ENCODE results near the gene SCFD2.

Gene SCFD2

DNA sequence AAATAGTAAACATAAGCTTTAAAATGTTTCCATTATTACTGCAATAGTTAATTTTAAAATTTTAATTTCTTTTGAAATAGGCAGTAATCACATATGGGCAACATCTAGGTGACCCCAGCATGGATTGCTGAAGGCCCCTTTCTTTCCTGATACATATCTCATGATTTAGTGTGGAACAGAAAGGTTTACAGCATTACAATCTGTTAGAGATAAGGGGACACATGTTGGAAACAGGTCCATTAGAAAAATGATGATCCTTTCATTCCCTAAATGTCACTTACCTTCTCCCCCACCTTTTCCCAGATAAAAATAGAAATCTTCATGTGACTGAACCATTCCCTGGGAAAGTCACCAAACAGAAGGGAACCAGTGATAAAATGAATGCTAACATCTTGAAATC, 413.3 kb downstream of the SCFD2 start:
- DNase-seq (ENCODE audit: low read depth) = no peak

- DNase-seq (ENCODE audit: low read depth) = no peak
These were observed 414.8 kb downstream of the SCFD2 start for GRCh38 chr4:52951016-52951415.

- DNase-seq (ENCODE audit: low read depth) = no peak
These were observed 415.6 kb downstream of the SCFD2 start for GRCh38 chr4:52950226-52950625.

GRCh38 chr4:52949336-52949735, 416.5 kb downstream of the SCFD2 start:
- no peak for DNase-seq (ENCODE audit: low read depth)

DNA sequence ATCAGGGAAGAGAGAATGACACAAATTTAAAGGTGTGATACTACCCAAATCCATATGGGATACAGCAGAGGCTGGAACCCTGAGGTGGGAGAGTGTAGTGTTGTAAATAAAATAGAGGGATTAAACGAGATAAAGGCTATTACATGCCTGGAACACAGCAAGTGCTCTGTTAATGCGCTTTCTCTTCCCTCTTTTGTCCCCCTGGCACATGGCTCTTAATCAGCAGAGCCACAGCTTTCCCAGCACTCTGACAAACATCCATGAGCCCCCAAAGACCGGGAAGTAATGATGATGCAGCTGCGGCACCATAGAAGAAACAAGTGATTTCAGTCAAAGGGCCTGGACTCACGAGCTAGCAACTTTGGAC, 417.8 kb downstream of the SCFD2 start:
- DNase-seq (ENCODE audit: low read depth) = no peak

- DNase-seq (ENCODE audit: low read depth) = no peak
These were observed 418.3 kb downstream of the SCFD2 start for GRCh38 chr4:52947401-52948056.

- no peak for DNase-seq (ENCODE audit: low read depth)
These were observed 419.0 kb downstream of the SCFD2 start for GRCh38 chr4:52946855-52947254.

DNA sequence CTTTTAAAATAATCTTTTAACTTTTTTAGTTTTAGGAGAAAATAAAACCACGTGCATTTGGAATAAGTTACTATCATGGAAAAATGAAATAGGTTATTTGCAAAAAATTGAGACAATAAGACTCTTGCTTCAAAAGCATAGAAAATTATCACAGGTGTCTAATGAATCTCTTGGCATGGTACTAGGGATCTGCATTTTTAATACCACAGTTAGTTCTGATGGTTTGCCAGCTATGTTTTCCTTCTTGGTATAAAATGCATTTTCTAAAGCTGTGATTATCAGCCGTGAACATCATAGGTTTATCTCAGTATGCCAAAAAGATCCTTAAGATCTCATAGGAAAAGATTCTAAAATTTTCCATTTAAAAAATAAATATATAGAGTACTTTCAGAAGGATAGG, 419.9 kb downstream of the SCFD2 start:
- DNase-seq (ENCODE audit: low read depth) = no peak

GRCh38 chr4:52945326-52945898, 420.4 kb downstream of the SCFD2 start:
- DNase-seq (ENCODE audit: low read depth) = no peak

- DNase-seq (ENCODE audit: low read depth) = no peak
These were observed 422.2 kb downstream of the SCFD2 start for GRCh38 chr4:52943677-52944076.

- no peak for DNase-seq (ENCODE audit: low read depth)
These were observed 422.9 kb downstream of the SCFD2 start for GRCh38 chr4:52942936-52943335.

GRCh38 chr4:52941450-52941849, 424.4 kb downstream of the SCFD2 start:
- no peak for DNase-seq (ENCODE audit: low read depth)

GRCh38 chr4:52939739-52940138, 426.1 kb downstream of the SCFD2 start:
- DNase-seq (ENCODE audit: low read depth) = no peak

- DNase-seq (ENCODE audit: low read depth) = no peak
These were observed 426.5 kb downstream of the SCFD2 start for GRCh38 chr4:52939325-52939724.

GRCh38 chr4:52937829-52938228, 428.0 kb downstream of the SCFD2 start:
- DNase-seq (ENCODE audit: low read depth) = no peak

DNA sequence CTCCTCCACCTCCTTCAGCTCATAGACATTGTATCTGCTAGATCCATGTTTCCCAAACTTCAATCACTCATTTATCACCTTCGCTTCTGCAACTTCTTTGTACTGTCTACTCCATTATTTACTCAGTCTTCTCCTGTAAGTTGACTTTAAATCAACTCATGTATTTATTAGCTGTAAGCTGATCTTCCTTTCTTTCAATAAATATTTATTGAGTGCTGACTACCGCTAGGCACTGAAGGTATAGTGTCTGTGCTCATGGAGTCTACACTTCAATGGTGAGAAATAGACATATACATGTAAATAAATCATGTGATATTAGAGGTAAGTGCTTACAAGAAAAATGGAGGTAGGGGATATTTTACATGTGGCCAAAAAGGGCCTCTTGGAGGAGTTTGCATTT, 429.1 kb downstream of the SCFD2 start:
- no peak for DNase-seq (ENCODE audit: low read depth)

- no peak for DNase-seq (ENCODE audit: low read depth)
These were observed 430.5 kb downstream of the SCFD2 start for GRCh38 chr4:52935317-52935716.

DNA sequence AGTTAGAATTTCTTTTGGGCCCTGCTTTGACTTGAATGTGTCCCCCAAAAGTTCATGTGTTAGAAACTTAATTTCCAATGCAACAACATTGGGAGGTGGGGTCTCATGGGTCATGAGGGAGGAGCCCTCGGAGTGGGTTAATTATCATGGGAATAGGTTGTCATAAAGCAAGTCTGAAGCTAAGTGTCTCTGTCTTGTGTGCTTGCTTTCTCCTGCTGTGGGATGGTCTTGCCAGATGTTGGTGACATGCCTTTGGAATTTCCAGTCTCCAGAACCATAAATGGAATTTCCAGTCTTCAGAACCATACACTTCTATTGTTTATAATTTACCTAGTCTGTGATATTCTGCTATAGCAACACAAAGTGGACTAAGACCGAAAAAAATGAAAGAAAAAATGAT, 432.1 kb downstream of the SCFD2 start:
- no peak for DNase-seq (ENCODE audit: low read depth)

DNA sequence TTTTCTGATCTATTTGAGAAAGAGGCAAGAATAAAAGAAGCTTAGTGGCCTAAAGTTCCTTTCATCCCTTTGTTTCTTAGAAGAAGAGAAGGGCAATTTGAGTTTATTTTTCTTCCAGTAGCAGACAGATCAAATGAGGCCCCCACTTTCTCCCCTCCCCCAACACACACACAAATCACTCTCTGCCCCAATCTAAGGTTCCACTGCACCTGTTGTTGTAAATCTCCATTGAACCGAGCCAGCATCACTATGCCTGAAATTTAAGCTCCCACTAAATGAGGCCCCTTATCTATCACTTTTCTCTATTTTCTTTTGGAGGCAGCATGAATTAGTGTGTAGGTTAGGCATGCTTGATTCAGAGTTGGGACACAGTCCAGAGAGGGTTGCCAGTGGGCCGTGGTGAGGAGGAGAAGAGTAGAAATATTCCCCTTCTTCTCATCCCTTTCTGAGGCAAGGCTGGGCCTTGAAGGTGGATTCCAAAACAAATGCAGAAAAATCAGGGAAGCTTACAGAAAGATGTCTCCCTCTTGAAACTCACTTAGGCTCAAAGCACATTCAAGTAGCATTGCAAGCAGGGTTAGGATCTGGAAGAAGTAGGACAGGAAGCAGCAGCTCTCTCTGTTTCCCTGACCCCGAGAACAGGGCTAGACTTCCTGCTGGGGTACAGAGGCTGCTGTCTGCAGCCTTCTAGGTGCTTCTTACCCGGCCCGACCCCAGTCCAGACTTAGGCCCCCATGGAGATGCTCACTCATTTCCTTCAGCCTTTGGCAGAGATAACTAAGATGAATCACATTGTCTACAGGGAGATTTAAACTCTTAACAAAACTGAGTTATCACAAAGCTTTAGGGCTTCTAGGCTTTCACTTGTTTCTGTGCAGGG, 433.0 kb downstream of the SCFD2 start:
- DNase-seq (ENCODE audit: low read depth) = no peak

DNA sequence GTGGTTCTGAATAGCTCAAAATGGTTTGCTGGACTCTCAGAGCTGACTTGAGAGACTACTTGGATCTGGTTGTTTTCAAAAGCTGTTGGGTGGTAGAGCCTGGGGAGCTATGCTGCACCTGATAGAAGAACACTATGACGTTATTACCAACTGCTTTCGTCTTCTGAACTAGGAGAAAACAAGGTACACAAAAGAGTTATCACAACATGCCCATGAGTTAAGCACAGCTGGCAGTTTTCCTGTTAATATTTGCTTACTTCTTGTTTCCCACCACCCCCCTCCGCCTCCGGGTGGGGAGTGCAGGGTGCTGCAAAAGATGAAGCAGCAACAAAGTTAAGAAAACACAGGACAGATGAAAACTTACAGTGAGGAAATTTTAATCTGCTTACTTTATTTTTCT, 434.6 kb downstream of the SCFD2 start:
- no peak for DNase-seq (ENCODE audit: low read depth)

- DNase-seq (ENCODE audit: low read depth) = no peak
These were observed 439.5 kb downstream of the SCFD2 start for GRCh38 chr4:52926196-52926974.

- no peak for DNase-seq (ENCODE audit: low read depth)
These were observed 440.3 kb downstream of the SCFD2 start for GRCh38 chr4:52925531-52925968.

Data from stimulated activated CD8-positive, alpha-beta memory T cell treated with anti-CD3 and anti-CD28 coated beads, Interleukin-12 subunit alpha, Interleukin-12 subunit beta, amount 100 ng/mL, for 4 hours (primary cell).